Tracheal epithelial cell (primary cell): ENCODE results near the gene SNIP1. TPM values are rescaled to one million over a fixed set of nuclear protein-coding genes. Genes with fewer than 3 reads are reported as not detected.

Experiments used
- total RNA-seq: library from RNA; depleted of rRNA; stranded (reverse); fragments of >200 nt; gene quantifications from 2 replicates; pipeline ENCODE4 v1.2.1, GENCODE V29; 2014

SNIP1 gene, protein sequence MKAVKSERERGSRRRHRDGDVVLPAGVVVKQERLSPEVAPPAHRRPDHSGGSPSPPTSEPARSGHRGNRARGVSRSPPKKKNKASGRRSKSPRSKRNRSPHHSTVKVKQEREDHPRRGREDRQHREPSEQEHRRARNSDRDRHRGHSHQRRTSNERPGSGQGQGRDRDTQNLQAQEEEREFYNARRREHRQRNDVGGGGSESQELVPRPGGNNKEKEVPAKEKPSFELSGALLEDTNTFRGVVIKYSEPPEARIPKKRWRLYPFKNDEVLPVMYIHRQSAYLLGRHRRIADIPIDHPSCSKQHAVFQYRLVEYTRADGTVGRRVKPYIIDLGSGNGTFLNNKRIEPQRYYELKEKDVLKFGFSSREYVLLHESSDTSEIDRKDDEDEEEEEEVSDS
- total RNA-seq: 8.5 and 18.8 TPM in 2 replicates

DNA sequence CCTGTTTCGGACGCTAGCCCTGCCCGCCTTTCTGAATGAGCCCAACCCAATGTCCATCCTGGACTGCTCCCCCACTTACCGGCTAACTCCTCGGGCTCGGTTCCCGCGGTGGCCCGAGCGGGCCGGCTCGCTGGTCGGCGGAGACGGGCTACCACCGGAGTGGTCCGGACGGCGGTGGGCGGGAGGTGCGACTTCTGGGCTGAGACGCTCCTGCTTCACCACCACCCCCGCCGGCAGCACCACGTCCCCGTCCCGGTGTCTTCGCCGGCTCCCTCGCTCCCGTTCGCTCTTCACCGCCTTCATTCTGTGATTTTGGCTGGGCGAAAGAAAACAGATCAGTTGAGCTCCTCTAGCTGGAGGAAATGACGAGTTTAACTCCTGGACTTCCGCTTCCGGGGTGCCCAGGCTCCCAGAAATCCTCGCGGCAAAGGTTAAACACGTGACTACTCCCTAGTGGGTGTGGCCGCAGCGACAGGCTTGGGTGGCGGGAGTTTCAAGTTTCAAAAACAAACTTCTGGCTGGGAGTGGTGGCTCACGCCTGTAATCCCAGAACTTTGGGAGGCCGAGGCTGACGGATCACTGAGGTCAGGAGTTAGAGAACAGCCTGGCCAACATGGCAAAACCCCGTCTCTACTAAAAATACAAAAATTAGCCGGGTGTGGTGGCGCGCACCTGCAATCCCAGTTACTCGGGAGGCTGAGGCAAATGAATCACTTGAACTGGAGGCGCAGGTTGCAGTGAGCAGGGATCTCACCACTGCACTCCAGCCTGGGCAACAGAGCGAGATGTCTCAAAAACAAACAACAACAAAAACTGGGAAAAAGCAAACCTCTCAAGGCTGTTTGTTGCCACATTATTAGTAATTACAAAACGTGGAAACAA, at the start of gene SNIP1:
SNIP1 (minus strand) TSS at position 367 of the 882 bp plus-strand sequence; CDS start at position 303, 64 bp downstream.

GRCh38 chr1:37595440-37596181, 41.5 kb upstream of the SNIP1 start, which contains the start of gene GNL2:
Gene GNL2, minus strand, starts transcription at chr1:37595937. Its CDS starts 115 bp downstream, at chr1:37595822.

GRCh38 chr1:37556712-37557196, 2.7 kb upstream of the SNIP1 start, which contains the start of gene DNALI1:
Gene DNALI1, plus strand, starts transcription at chr1:37556940. Its CDS starts 55 bp downstream, at chr1:37556995.

DNA sequence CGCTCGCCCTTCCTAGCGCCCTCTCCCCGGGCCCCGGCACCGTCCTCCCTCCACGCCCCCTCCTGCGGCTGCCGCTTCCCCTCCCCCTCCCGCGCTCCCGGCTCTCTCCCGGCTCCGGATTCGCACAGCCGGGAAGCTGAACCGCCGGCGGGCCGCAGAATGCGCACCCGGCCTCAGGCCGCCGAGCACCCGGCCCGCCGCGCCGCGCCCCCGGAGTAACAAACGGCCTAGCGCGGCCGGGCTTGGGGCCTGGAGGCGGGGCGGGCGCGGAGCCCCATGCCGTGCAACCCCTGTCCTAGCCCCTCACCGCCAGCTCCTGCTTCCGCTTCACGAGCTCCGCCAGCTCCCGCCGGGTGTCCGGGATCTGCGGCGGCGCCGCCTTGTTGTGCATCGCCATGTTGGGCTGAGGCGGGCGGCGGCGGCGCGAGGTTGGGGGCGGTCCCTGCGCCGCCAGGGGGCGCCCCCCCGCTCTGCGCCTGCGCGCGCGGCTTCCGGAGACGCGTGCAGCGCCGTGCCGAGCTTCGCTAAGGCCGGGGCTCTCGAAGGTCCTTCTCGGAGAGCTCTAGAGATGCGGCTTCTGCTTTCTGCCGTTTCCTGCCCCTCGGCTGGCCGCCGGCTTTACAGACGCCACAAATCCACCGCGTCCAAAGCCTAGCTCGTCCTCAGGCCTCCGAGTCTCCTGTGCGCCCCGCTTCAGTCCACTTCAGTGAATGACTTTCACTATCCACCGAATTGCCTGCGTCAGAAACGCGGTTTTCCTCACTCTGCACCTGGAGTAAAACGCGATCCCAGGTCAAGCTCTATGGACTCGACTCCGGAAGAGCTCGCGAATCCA, 39.5 kb downstream of the SNIP1 start, which contains the start of gene MEAF6:
MEAF6 (minus strand) TSS at position 417 of the 835 bp plus-strand sequence; CDS start at position 397, 20 bp downstream.

Other genes with a start within 250 kb of the SNIP1 start
- 20.5 and 59.0 TPM in 2 replicates for gene ZC3H12A, start 79.7 kb downstream of the SNIP1 start, total RNA-seq
- 66.3 and 80.0 TPM in 2 replicates for gene MEAF6, start 39.5 kb downstream of the SNIP1 start, total RNA-seq
- 0.21 and 0.48 TPM in 2 replicates for gene DNALI1, start 2.6 kb upstream of the SNIP1 start, total RNA-seq
- gene GNL2, start 41.6 kb upstream of the SNIP1 start, total RNA-seq: 57.8 and 62.2 TPM in 2 replicates
- gene RSPO1, start 80.6 kb upstream of the SNIP1 start, total RNA-seq: 0.24 TPM in 1 of 2 replicates, not detected in the other
- gene CDCA8, start 138.2 kb upstream of the SNIP1 start, total RNA-seq: 0.64 and 1.4 TPM in 2 replicates
- gene EPHA10, start 210.8 kb upstream of the SNIP1 start, total RNA-seq: 0.24 TPM in 1 of 2 replicates, not detected in the other
- gene MANEAL, start 239.6 kb upstream of the SNIP1 start, total RNA-seq: 0.64 and 2.2 TPM in 2 replicates